ENCODE data around the gene TYRO3. TPM values are rescaled to one million over a fixed set of nuclear protein-coding genes. Genes with fewer than 3 reads are reported as not detected.

TYRO3 gene
- total and polyA plus RNA-seq, 2 of the 13 experiments (the other 11 are each of a cell fraction or from before 2014, with no cell fraction given) = 24.0 to 43.6 TPM

DNA sequence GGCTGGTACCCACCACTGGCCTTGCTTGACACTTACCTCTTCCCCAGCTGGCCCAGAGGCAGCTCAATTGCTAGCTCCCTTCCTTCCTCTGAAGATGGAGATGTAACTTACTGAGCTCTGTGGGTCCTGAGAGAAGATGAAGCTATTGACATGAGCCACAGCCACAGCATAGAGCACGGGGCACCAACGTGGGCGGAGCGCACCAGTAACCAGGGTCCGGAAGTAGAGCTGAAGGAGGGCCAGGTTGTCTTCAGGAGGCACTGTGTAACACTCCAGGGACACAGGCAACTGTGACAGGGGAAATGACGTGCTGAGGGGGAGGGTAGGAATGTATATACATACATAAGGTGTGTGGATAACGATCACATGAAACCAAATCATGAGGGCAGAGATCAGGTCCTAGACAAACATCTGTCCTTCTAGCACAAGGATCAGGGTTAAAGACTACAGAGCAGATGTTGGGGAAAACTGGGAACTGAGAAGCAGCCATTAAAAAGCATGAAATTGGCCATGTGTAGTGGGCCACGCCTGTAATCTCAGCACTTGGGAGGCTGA lies 41.0 kb upstream of the TYRO3 start (continued):
- TF ChIP-seq, protein P1, sequence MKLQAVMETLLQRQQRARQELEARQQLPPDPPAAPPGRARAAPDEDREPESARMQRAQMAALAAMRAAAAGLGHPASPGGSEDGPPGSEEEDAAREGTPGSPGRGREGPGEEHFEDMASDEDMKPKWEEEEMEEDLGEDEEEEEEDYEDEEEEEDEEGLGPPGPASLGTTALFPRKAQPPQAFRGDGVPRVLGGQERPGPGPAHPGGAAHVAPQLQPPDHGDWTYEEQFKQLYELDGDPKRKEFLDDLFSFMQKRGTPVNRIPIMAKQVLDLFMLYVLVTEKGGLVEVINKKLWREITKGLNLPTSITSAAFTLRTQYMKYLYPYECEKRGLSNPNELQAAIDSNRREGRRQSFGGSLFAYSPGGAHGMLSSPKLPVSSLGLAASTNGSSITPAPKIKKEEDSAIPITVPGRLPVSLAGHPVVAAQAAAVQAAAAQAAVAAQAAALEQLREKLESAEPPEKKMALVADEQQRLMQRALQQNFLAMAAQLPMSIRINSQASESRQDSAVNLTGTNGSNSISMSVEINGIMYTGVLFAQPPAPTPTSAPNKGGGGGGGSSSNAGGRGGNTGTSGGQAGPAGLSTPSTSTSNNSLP (IDR thresholded peaks at IDR 0.05; ENCODE audit: low read depth, low read length) = peak; percentile 61; the same call in 1 of the 2 replicates
- TF ChIP-seq RARA (CRISPR knock-in tag; IDR thresholded peaks at IDR 0.05) (0 out of 2 replicates have a peak, but pooled peaks have one; percentile 14), ZNF431 (CRISPR knock-in tag; IDR thresholded peaks at IDR 0.05; ENCODE audit: borderline replicate concordance, low read depth) (no peak), FOXA1 (IDR thresholded peaks at IDR 0.05) (no peak), FOXA1 (CRISPR knock-in tag; IDR thresholded peaks at IDR 0.05) (peak; percentile 6; the same call in 1 of the 2 replicates), ZNF780A (CRISPR knock-in tag; IDR thresholded peaks at IDR 0.05) (no peak), TBX2 (CRISPR knock-in tag; IDR thresholded peaks at IDR 0.05; ENCODE audit: borderline replicate concordance) (no peak), MTF2 (CRISPR knock-in tag; IDR thresholded peaks at IDR 0.05; ENCODE audit: borderline replicate concordance) (no peak), MBD4 (IDR thresholded peaks at IDR 0.05; ENCODE audit: borderline replicate concordance, low read length) (no peak), RBM22 (optimal IDR thresholded peaks at IDR 0.05; ENCODE audit: low read length) (no peak), ZFX (CRISPR knock-in tag; IDR thresholded peaks at IDR 0.05; ENCODE audit: low read depth) (peak; percentile 16; the same call in 1 of the 2 replicates), CREB1 (IDR thresholded peaks at IDR 0.05) (peak; percentile 56), CREB1 (CRISPR knock-in tag; IDR thresholded peaks at IDR 0.05) (no peak), MIER2 (CRISPR knock-in tag; IDR thresholded peaks at IDR 0.05) (no peak), SAP130 (CRISPR knock-in tag; IDR thresholded peaks at IDR 0.05; ENCODE audit: low read depth) (no peak), RFX5 (IDR thresholded peaks at IDR 0.05; ENCODE audit: low read depth, low read length) (no peak), ZNF441 (CRISPR knock-in tag; IDR thresholded peaks at IDR 0.05; ENCODE audit: borderline replicate concordance) (no peak), NR1H2 (CRISPR knock-in tag; IDR thresholded peaks at IDR 0.05; ENCODE audit: borderline replicate concordance, low read depth) (no peak), ZNF629 (CRISPR knock-in tag; conservative IDR thresholded peaks at IDR 0.05) (no peak)
- TF ChIP-seq, protein P2, sequence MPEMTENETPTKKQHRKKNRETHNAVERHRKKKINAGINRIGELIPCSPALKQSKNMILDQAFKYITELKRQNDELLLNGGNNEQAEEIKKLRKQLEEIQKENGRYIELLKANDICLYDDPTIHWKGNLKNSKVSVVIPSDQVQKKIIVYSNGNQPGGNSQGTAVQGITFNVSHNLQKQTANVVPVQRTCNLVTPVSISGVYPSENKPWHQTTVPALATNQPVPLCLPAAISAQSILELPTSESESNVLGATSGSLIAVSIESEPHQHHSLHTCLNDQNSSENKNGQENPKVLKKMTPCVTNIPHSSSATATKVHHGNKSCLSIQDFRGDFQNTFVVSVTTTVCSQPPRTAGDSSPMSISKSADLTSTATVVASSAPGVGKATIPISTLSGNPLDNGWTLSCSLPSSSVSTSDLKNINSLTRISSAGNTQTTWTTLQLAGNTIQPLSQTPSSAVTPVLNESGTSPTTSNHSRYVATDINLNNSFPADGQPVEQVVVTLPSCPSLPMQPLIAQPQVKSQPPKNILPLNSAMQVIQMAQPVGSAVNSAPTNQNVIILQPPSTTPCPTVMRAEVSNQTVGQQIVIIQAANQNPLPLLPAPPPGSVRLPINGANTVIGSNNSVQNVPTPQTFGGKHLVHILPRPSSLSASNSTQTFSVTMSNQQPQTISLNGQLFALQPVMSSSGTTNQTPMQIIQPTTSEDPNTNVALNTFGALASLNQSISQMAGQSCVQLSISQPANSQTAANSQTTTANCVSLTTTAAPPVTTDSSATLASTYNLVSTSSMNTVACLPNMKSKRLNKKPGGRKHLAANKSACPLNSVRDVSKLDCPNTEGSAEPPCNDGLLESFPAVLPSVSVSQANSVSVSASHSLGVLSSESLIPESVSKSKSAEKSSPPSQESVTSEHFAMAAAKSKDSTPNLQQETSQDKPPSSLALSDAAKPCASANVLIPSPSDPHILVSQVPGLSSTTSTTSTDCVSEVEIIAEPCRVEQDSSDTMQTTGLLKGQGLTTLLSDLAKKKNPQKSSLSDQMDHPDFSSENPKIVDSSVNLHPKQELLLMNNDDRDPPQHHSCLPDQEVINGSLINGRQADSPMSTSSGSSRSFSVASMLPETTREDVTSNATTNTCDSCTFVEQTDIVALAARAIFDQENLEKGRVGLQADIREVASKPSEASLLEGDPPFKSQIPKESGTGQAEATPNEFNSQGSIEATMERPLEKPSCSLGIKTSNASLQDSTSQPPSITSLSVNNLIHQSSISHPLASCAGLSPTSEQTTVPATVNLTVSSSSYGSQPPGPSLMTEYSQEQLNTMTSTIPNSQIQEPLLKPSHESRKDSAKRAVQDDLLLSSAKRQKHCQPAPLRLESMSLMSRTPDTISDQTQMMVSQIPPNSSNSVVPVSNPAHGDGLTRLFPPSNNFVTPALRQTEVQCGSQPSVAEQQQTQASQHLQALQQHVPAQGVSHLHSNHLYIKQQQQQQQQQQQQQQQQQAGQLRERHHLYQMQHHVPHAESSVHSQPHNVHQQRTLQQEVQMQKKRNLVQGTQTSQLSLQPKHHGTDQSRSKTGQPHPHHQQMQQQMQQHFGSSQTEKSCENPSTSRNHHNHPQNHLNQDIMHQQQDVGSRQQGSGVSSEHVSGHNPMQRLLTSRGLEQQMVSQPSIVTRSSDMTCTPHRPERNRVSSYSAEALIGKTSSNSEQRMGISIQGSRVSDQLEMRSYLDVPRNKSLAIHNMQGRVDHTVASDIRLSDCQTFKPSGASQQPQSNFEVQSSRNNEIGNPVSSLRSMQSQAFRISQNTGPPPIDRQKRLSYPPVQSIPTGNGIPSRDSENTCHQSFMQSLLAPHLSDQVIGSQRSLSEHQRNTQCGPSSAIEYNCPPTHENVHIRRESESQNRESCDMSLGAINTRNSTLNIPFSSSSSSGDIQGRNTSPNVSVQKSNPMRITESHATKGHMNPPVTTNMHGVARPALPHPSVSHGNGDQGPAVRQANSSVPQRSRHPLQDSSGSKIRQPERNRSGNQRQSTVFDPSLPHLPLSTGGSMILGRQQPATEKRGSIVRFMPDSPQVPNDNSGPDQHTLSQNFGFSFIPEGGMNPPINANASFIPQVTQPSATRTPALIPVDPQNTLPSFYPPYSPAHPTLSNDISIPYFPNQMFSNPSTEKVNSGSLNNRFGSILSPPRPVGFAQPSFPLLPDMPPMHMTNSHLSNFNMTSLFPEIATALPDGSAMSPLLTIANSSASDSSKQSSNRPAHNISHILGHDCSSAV (CRISPR knock-in tag; IDR thresholded peaks at IDR 0.05; ENCODE audit: borderline replicate concordance) = no peak
- TF ChIP-seq, protein P3, sequence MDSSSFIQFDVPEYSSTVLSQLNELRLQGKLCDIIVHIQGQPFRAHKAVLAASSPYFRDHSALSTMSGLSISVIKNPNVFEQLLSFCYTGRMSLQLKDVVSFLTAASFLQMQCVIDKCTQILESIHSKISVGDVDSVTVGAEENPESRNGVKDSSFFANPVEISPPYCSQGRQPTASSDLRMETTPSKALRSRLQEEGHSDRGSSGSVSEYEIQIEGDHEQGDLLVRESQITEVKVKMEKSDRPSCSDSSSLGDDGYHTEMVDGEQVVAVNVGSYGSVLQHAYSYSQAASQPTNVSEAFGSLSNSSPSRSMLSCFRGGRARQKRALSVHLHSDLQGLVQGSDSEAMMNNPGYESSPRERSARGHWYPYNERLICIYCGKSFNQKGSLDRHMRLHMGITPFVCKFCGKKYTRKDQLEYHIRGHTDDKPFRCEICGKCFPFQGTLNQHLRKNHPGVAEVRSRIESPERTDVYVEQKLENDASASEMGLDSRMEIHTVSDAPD (CRISPR knock-in tag; IDR thresholded peaks at IDR 0.05) = no peak

Data from HepG2 (cell line).